ENCODE data around the gene RNASET2. TPM values are rescaled to one million over a fixed set of nuclear protein-coding genes. Genes with fewer than 3 reads are reported as not detected.

Gene RNASET2
- total and polyA plus RNA-seq, 2 experiments from 2014 or later: 144 to 266 TPM

- no peaks in the 10 kb centered on the region for H3K79me2 ChIP-seq
- no peak overlapping the region for H3K27ac ChIP-seq
- no peaks in the 10 kb centered on the region for H3K36me3 ChIP-seq (replicated peaks; ENCODE audit: insufficient read depth, low read depth)
- no peaks in the 10 kb centered on the region for H3K9me3 ChIP-seq (ENCODE audit: low read depth)
- no peaks in the 10 kb centered on the region for H3K9me2 ChIP-seq (replicated peaks; ENCODE audit: insufficient read depth)
- WGBS (ENCODE audit: low lambda C conversion rate, missing lambda C conversion rate): 80% methylated on average over 20 of the region's 20 CpGs
- no peak overlapping the region for H3K4me2 ChIP-seq
- no peak for TF ChIP-seq EZH2 (IDR thresholded peaks at IDR 0.05; ENCODE audit: borderline replicate concordance)
- no peak for TF ChIP-seq EZH2phosphoT487 (IDR thresholded peaks at IDR 0.05; ENCODE audit: low read depth, severe bottlenecking, unreplicated experiment)
- TF ChIP-seq, protein P1, sequence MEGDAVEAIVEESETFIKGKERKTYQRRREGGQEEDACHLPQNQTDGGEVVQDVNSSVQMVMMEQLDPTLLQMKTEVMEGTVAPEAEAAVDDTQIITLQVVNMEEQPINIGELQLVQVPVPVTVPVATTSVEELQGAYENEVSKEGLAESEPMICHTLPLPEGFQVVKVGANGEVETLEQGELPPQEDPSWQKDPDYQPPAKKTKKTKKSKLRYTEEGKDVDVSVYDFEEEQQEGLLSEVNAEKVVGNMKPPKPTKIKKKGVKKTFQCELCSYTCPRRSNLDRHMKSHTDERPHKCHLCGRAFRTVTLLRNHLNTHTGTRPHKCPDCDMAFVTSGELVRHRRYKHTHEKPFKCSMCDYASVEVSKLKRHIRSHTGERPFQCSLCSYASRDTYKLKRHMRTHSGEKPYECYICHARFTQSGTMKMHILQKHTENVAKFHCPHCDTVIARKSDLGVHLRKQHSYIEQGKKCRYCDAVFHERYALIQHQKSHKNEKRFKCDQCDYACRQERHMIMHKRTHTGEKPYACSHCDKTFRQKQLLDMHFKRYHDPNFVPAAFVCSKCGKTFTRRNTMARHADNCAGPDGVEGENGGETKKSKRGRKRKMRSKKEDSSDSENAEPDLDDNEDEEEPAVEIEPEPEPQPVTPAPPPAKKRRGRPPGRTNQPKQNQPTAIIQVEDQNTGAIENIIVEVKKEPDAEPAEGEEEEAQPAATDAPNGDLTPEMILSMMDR (IDR thresholded peaks at IDR 0.05; ENCODE audit: poor library complexity): no peak
- no peaks in the 10 kb centered on the region for H3K27me3 ChIP-seq
- no peaks in the 10 kb centered on the region for H3K4me1 ChIP-seq (ENCODE audit: insufficient read depth)
- no peaks in the 10 kb centered on the region for H4K20me1 ChIP-seq (ENCODE audit: insufficient read depth, poor library complexity, severe bottlenecking)
- no peak overlapping the region for H2AFZ ChIP-seq
- H3K4me3 ChIP-seq: no peak overlapping the region
- no peak for DNase-seq (ENCODE audit: low spot score)
Observed at GRCh38 chr6:166907871-166908806, 48.2 kb downstream of the RNASET2 start.

GRCh38 chr6:166907373-166907841, 48.9 kb downstream of the RNASET2 start:
- DNase-seq (ENCODE audit: low spot score): no peak
- Histone ChIP-seq H3K27ac (no peak overlapping the region), H3K79me2 (no peaks in the 10 kb centered on the region), H2AFZ (no peak overlapping the region), H3K27me3 (no peaks in the 10 kb centered on the region), H3K4me2 (no peak overlapping the region), H3K4me1 (ENCODE audit: insufficient read depth) (no peaks in the 10 kb centered on the region), H3K36me3 (replicated peaks; ENCODE audit: insufficient read depth, low read depth) (no peaks in the 10 kb centered on the region), H3K9me2 (replicated peaks; ENCODE audit: insufficient read depth) (no peaks in the 10 kb centered on the region), H3K9me3 (ENCODE audit: low read depth) (no peaks in the 10 kb centered on the region), H4K20me1 (ENCODE audit: insufficient read depth, poor library complexity, severe bottlenecking) (no peaks in the 10 kb centered on the region), H3K4me3 (no peak overlapping the region)
- WGBS (ENCODE audit: low lambda C conversion rate, missing lambda C conversion rate): 97% methylated on average over 8 of the region's 8 CpGs
- TF ChIP-seq EZH2phosphoT487 (IDR thresholded peaks at IDR 0.05; ENCODE audit: low read depth, severe bottlenecking, unreplicated experiment): no peak
- TF ChIP-seq, protein P1 (IDR thresholded peaks at IDR 0.05; ENCODE audit: poor library complexity): no peak
- no peak for TF ChIP-seq EZH2 (IDR thresholded peaks at IDR 0.05; ENCODE audit: borderline replicate concordance)

DNA sequence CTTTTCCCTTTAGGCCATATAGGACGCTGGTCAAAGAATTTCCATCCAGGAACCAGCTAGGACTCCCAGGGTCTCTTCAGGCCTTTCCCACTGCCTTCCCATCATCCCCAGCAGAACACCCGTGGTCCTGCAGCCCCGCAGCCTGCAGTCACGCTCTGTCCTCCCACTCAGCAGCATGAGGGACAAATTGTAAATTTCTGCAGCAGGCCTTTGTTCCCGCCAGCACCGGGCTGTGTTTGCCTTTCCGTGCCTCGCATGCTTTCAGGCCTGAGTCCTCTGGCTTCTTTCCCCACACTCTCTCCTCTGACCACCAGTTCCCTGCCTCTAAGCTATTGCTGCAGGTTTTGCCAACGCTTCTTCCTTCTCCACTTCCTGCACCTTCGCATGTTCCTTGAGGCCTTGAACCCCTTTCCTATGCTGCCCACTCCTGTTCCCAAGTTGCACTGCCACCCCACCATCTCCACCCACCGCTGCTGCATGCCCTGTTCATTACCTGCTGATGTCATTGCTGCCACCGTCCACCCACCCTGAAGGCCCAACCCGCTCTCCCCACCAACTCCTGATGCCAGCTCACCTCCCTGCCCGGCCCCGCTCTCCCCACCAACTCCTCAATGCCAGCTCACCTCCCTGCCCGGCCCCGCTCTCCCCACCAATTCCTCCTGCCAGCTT, 49.8 kb downstream of the RNASET2 start:
- WGBS (ENCODE audit: low lambda C conversion rate, missing lambda C conversion rate): 82% methylated on average over 15 of the region's 17 CpGs
- no peak for DNase-seq (ENCODE audit: low spot score)

More for the DNA sequence above, 49.8 kb downstream of the RNASET2 start:
- TF ChIP-seq EZH2 (IDR thresholded peaks at IDR 0.05; ENCODE audit: borderline replicate concordance): no peak
- no peak for TF ChIP-seq EZH2phosphoT487 (IDR thresholded peaks at IDR 0.05; ENCODE audit: low read depth, severe bottlenecking, unreplicated experiment)
- TF ChIP-seq, protein P1 (IDR thresholded peaks at IDR 0.05; ENCODE audit: poor library complexity): no peak
- H2AFZ ChIP-seq: no peak overlapping the region
- H3K4me1 ChIP-seq (ENCODE audit: insufficient read depth): no peaks in the 10 kb centered on the region
- H3K79me2 ChIP-seq: no peaks in the 10 kb centered on the region
- H3K4me2 ChIP-seq: no peak overlapping the region
- H3K27ac ChIP-seq: no peak overlapping the region
- H3K9me3 ChIP-seq (ENCODE audit: low read depth): no peaks in the 10 kb centered on the region
- H3K9me2 ChIP-seq (replicated peaks; ENCODE audit: insufficient read depth): no peaks in the 10 kb centered on the region
- H3K4me3 ChIP-seq: no peak overlapping the region
- no peaks in the 10 kb centered on the region for H3K27me3 ChIP-seq
- H3K36me3 ChIP-seq (replicated peaks; ENCODE audit: insufficient read depth, low read depth): no peaks in the 10 kb centered on the region
- no peaks in the 10 kb centered on the region for H4K20me1 ChIP-seq (ENCODE audit: insufficient read depth, poor library complexity, severe bottlenecking)

Measured in hepatocyte (in vitro differentiated cells).